H9 (cell line): Measurements from ENCODE around the gene ITPR2. TPM values are rescaled to one million over a fixed set of nuclear protein-coding genes. Genes with fewer than 3 reads are reported as not detected.

Experiments used
- DNase-seq: peaks from one replicate; pipeline ENCODE4 v3.0.0-alpha.2; 2017
- H2AFZ ChIP-seq: one replicate; pipeline ENCODE4 v1.6.1; 2013; ENCODE audit warnings: mild to moderate bottlenecking, low read length, control low read depth, moderate library complexity
- H2AK5ac ChIP-seq: 2 replicates; pipeline ENCODE4 v1.6.1; 2013; ENCODE audit warnings: low read length, control low read depth, mixed read lengths; ENCODE audit not compliant: insufficient read length
- H2BK120ac ChIP-seq: one replicate; pipeline ENCODE4 v1.6.1; 2013; ENCODE audit warnings: low read depth, mild to moderate bottlenecking, low read length, control low read depth, inconsistent platforms; ENCODE audit not compliant: poor library complexity, severe bottlenecking
- H2BK12ac ChIP-seq: 2 replicates; pipeline ENCODE4 v1.6.1; 2013; ENCODE audit warnings: low read length, control low read depth, mixed read lengths, low read depth; ENCODE audit not compliant: insufficient read length
- H2BK15ac ChIP-seq: 2 replicates; pipeline ENCODE4 v1.6.1; 2013; ENCODE audit warnings: low read depth, low read length, control low read depth
- H2BK20ac ChIP-seq: one replicate; pipeline ENCODE4 v1.6.1; 2013; ENCODE audit warnings: low read depth, mild to moderate bottlenecking, low read length, control low read depth, inconsistent platforms; ENCODE audit not compliant: poor library complexity, severe bottlenecking
- H2BK5ac ChIP-seq: 2 replicates; pipeline ENCODE4 v1.6.1; 2013; ENCODE audit warnings: low read length, control low read depth, mixed read lengths; ENCODE audit not compliant: insufficient read length
- H3K14ac ChIP-seq: 2 replicates; pipeline ENCODE4 v1.6.1; 2013; ENCODE audit warnings: low read length, control low read depth; ENCODE audit not compliant: insufficient read depth
- H3K18ac ChIP-seq: 2 replicates; pipeline ENCODE4 v1.6.1; 2013; ENCODE audit warnings: low read depth, mild to moderate bottlenecking, mixed read lengths, low read length, control low read depth; ENCODE audit not compliant: insufficient read length
- H3K23ac ChIP-seq: 2 replicates; pipeline ENCODE4 v1.6.1; 2013; ENCODE audit warnings: low read length, control low read depth, mixed read lengths, low read depth; ENCODE audit not compliant: insufficient read length
- H3K23me2 ChIP-seq: 2 replicates; pipeline ENCODE4 v1.6.1; 2013; ENCODE audit warnings: low read depth, mild to moderate bottlenecking, mixed read lengths, low read length, control low read depth; ENCODE audit not compliant: insufficient read length, poor library complexity, severe bottlenecking
- H3K27ac ChIP-seq: 2 replicates; pipeline ENCODE4 v1.5.1; 2013; ENCODE audit warnings: low read length, control low read depth, mixed read lengths, low read depth; ENCODE audit not compliant: insufficient read length
- H3K27me3 ChIP-seq: 2 replicates; pipeline ENCODE4 v1.6.1; 2013; ENCODE audit warnings: low read length, control low read depth, inconsistent platforms; ENCODE audit not compliant: insufficient read depth
- H3K4ac ChIP-seq: 2 replicates; pipeline ENCODE4 v1.6.1; 2013; ENCODE audit warnings: low read depth, mild to moderate bottlenecking, control low read depth, inconsistent platforms, low read length, moderate library complexity
- H3K4me1 ChIP-seq: 2 replicates; pipeline ENCODE4 v1.6.1; 2013; ENCODE audit warnings: low read length, control low read depth, inconsistent platforms; ENCODE audit not compliant: insufficient read depth
- H3K4me2 ChIP-seq: 2 replicates; pipeline ENCODE4 v1.6.1; 2013; ENCODE audit warnings: low read length, control low read depth, mixed read lengths; ENCODE audit not compliant: insufficient read length, insufficient read depth
- H3K56ac ChIP-seq: 2 replicates; pipeline ENCODE4 v1.6.1; 2013; ENCODE audit warnings: low read depth, mild to moderate bottlenecking, mixed read lengths, low read length, control low read depth; ENCODE audit not compliant: insufficient read length
- H3K79me1 ChIP-seq: 2 replicates; pipeline ENCODE4 v1.6.1; 2013; ENCODE audit warnings: low read depth, mild to moderate bottlenecking, moderate library complexity, low read length, control low read depth, inconsistent platforms; ENCODE audit not compliant: insufficient read depth, poor library complexity, severe bottlenecking
- H3K79me2 ChIP-seq: 2 replicates; pipeline ENCODE4 v1.6.1; 2013; ENCODE audit warnings: low read length, control low read depth, inconsistent platforms; ENCODE audit not compliant: insufficient read depth
- H3K9ac ChIP-seq: 2 replicates; pipeline ENCODE4 v1.6.1; 2013; ENCODE audit warnings: low read length, control low read depth, mixed read lengths; ENCODE audit not compliant: insufficient read length; ENCODE audit errors: extremely low read depth
- H3K9me3 ChIP-seq: one replicate; pipeline ENCODE4 v1.6.1; 2013; ENCODE audit warnings: low read depth, low read length, inconsistent platforms; ENCODE audit not compliant: control insufficient read depth
- H3T11ph ChIP-seq: one replicate; pipeline ENCODE4 v1.6.1; 2013; ENCODE audit warnings: mild to moderate bottlenecking, low read length, control low read depth, inconsistent platforms
- H4K20me1 ChIP-seq: one replicate; pipeline ENCODE4 v1.6.1; 2013; ENCODE audit not compliant: control insufficient read depth, insufficient read length, insufficient read depth
- H4K5ac ChIP-seq: 2 replicates; pipeline ENCODE4 v1.6.1; 2013; ENCODE audit warnings: low read depth, mild to moderate bottlenecking, mixed read lengths, low read length, control low read depth; ENCODE audit not compliant: insufficient read length
- H4K8ac ChIP-seq: replicated peaks from 2 replicates; pipeline ENCODE4 v1.6.1; 2013; ENCODE audit warnings: low read length, control low read depth, mixed read lengths, low read depth; ENCODE audit not compliant: insufficient read length
- H4K91ac ChIP-seq: 2 replicates; pipeline ENCODE4 v1.6.1; 2013; ENCODE audit warnings: low read depth, mild to moderate bottlenecking, moderate library complexity, mixed read lengths, low read length, control low read depth; ENCODE audit not compliant: insufficient read length
- H3K27ac Mint-ChIP-seq, 3 experiments: 2 replicates in 2 of 3; 3 replicates in 1 of 3; pipeline ENCODE4 v1.8.0; 2020 to 2021; ENCODE audit warnings: mixed read lengths in 3 of 3, mild to moderate bottlenecking in 1 of 3, moderate library complexity in 1 of 3
- H3K27me3 Mint-ChIP-seq: 2 replicates; pipeline ENCODE4 v1.8.0; 2021; ENCODE audit warnings: low read depth, mild to moderate bottlenecking, moderate library complexity, mixed read lengths
- H3K36me3 Mint-ChIP-seq, 3 experiments: 2 replicates in 2 of 3; 3 replicates in 1 of 3; pipeline ENCODE4 v1.8.0; 2020 to 2021; ENCODE audit warnings: low read depth in 3 of 3, mixed read lengths in 3 of 3; ENCODE audit not compliant: insufficient read depth in 1 of 3
- H3K4me1 Mint-ChIP-seq, 2 experiments: 2 replicates each; pipeline ENCODE4 v1.8.0; 2020; ENCODE audit warnings: mixed read lengths in 2 of 2
- H3K4me3 Mint-ChIP-seq, 2 experiments: 2 replicates in 1 of 2; 3 replicates in 1 of 2; pipeline ENCODE4 v1.8.0; 2020 to 2021; ENCODE audit warnings: mild to moderate bottlenecking in 2 of 2, mixed read lengths in 2 of 2, moderate library complexity in 1 of 2
- H3K9me3 Mint-ChIP-seq, 2 experiments: 2 replicates in 1 of 2; 3 replicates in 1 of 2; pipeline ENCODE4 v1.8.0; 2020; ENCODE audit warnings: mild to moderate bottlenecking in 2 of 2, mixed read lengths in 2 of 2, moderate library complexity in 1 of 2
- CTCF ChIP-seq: fragments of 200-600 bp; sonication (generic); conservative IDR thresholded peaks from 3 replicates; pipeline ENCODE4 v1.8.0; 2021; ENCODE audit warnings: antibody characterized with exemption, mild to moderate bottlenecking
- WGBS: extraction: QIAGEN DNeasy Blood & Tissue Kit; methylation state at CpG from one replicate; pipeline ENCODE4 v1.1.7; 2013; ENCODE audit warnings: missing lambda C conversion rate, low lambda C conversion rate, mixed read lengths; ENCODE audit not compliant: insufficient read length; ENCODE audit errors: extremely low coverage; 5-methylcytosine and 5-hydroxymethylcytosine counted together
- total RNA-seq: library from RNA; stranded (reverse); gene quantifications from 2 replicates; pipeline ENCODE4 v1.2.1, GENCODE V29; 2021

The ITPR2 gene
- total RNA-seq, 1 experiment from 2014 or later, result 14.8 TPM

GRCh38 chr12:26803552-26803951, 29.4 kb downstream of the ITPR2 start:
- H4K8ac ChIP-seq, result no peak overlapping the region
- H3K56ac ChIP-seq, result no peak overlapping the region
- Mint-ChIP-seq H3K4me1 (peaks cover 0 to 2% of the 10 kb centered on the region in 2 experiments; a peak in 1 of 4 replicates), H3K36me3 (peaks cover 0 to 4% (median 0%) of the 10 kb centered on the region in 3 experiments; a peak in 1 of 7 replicates), H3K27ac (peak overlapping the region in 1 of 3 experiments; percentile 51; a peak in 1 of 7 replicates), H3K9me3 (no peaks in the 10 kb centered on the region), H3K27me3 (no peaks in the 10 kb centered on the region), H3K4me3 (no peak overlapping the region)
- H3K9me3 ChIP-seq, result no peaks in the 10 kb centered on the region
- no peak overlapping the region for H3K18ac ChIP-seq
- no peak overlapping the region for H2AK5ac ChIP-seq
- no peak overlapping the region for H2BK120ac ChIP-seq
- no peak overlapping the region for H2BK12ac ChIP-seq
- no peak overlapping the region for H2BK5ac ChIP-seq
- no peak overlapping the region for H3K14ac ChIP-seq
- no peak for DNase-seq
- no peak overlapping the region for H3K27ac ChIP-seq
- H3K79me2 ChIP-seq, result peaks cover 15% of the 10 kb centered on the region; the same call in 1 of the 2 replicates
- no peak overlapping the region for H2BK15ac ChIP-seq
- WGBS, result no CpG with 5 or more reads among the region's 2 CpGs
- no peak overlapping the region for H3K9ac ChIP-seq
- no peak overlapping the region for H2BK20ac ChIP-seq
- H2AFZ ChIP-seq, result no peak overlapping the region
- no peaks in the 10 kb centered on the region for H3K4me1 ChIP-seq
- H3K4ac ChIP-seq, result no peak overlapping the region
- H3T11ph ChIP-seq, result no peak overlapping the region
- no peaks in the 10 kb centered on the region for H3K23me2 ChIP-seq
- no peaks in the 10 kb centered on the region for H3K27me3 ChIP-seq
- H3K79me1 ChIP-seq, result peaks cover 3% of the 10 kb centered on the region
- no peak for TF ChIP-seq CTCF
- no peak overlapping the region for H4K91ac ChIP-seq
- H3K23ac ChIP-seq, result no peak overlapping the region
- H3K4me2 ChIP-seq, result no peak overlapping the region
- H4K5ac ChIP-seq, result no peak overlapping the region
- H4K20me1 ChIP-seq, result no peaks in the 10 kb centered on the region
